ENCODE data around the gene KRT27.

DNA sequence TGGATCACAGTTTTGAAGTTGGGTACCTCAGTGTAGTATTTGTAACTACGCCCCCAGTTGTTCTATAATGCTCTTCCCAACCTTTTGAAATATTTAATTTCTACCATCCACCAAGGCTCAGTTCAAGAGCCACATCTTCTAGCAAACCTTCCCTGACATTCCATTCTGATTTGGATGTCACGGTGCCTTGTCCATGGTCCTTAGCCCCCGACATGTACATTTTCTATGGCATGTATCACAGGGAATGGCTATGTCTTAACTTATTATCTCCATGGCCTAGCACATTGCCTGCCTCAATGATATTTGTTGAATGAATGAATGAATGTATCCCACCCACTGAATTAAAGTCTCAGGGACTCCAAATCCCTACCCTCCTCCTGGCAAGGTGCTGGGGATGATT is 23.8 kb upstream of the KRT27 start:
- no peak for TF ChIP-seq POLR2A (IDR thresholded peaks at IDR 0.05)
- TF ChIP-seq, protein P1, sequence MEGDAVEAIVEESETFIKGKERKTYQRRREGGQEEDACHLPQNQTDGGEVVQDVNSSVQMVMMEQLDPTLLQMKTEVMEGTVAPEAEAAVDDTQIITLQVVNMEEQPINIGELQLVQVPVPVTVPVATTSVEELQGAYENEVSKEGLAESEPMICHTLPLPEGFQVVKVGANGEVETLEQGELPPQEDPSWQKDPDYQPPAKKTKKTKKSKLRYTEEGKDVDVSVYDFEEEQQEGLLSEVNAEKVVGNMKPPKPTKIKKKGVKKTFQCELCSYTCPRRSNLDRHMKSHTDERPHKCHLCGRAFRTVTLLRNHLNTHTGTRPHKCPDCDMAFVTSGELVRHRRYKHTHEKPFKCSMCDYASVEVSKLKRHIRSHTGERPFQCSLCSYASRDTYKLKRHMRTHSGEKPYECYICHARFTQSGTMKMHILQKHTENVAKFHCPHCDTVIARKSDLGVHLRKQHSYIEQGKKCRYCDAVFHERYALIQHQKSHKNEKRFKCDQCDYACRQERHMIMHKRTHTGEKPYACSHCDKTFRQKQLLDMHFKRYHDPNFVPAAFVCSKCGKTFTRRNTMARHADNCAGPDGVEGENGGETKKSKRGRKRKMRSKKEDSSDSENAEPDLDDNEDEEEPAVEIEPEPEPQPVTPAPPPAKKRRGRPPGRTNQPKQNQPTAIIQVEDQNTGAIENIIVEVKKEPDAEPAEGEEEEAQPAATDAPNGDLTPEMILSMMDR (IDR thresholded peaks at IDR 0.05), result no peak
